HG03354 (cell line): ENCODE measurements around the gene DHRS13.
"Not testable (repeated sequence)": the region's sequence is repeated elsewhere in the genome, so short reads cannot be mapped to it uniquely, and the experiment has no call there.

Experiments
- ATAC-seq: cut with Tn5 transposase; IDR thresholded peaks from one replicate; pipeline ENCODE4 v1.9.1; 2021; ENCODE audit warnings: mild to moderate bottlenecking; ENCODE audit not compliant: unreplicated experiment, poor library complexity, severe bottlenecking

Gene DHRS13

GRCh38 chr17:28864991-28865849 is 37.7 kb downstream of the DHRS13 start:
- no peak for ATAC-seq

GRCh38 chr17:28863953-28864352 is 38.9 kb downstream of the DHRS13 start:
- ATAC-seq, result no peak

GRCh38 chr17:28862561-28862960 is 40.3 kb downstream of the DHRS13 start:
- ATAC-seq, result no peak

- no peak for ATAC-seq
These were observed 41.3 kb downstream of the DHRS13 start for GRCh38 chr17:28861393-28862203.

- ATAC-seq, result no peak
These were observed 42.5 kb downstream of the DHRS13 start for GRCh38 chr17:28860363-28860808.

GRCh38 chr17:28858801-28859355 is 44.0 kb downstream of the DHRS13 start:
- no peak for ATAC-seq

GRCh38 chr17:28857905-28858800 is 44.7 kb downstream of the DHRS13 start:
- ATAC-seq, result no peak

GRCh38 chr17:28856028-28856574 is 46.8 kb downstream of the DHRS13 start:
- ATAC-seq, result no peak

GRCh38 chr17:28855336-28855679 is 47.6 kb downstream of the DHRS13 start:
- ATAC-seq, result no peak

GRCh38 chr17:28854457-28855335 is 48.2 kb downstream of the DHRS13 start, which contains the start of gene ERAL1:
TSS of gene ERAL1 (plus strand) at chr17:28855016. CDS start at chr17:28855035, 19 bp downstream.
- peak; percentile 96 for ATAC-seq

- no peak for ATAC-seq
These were observed 49.6 kb downstream of the DHRS13 start for GRCh38 chr17:28853295-28853694.

GRCh38 chr17:28849281-28849680 is 53.6 kb downstream of the DHRS13 start:
- no peak for ATAC-seq

- ATAC-seq, result not testable (repeated sequence)
These were observed 54.2 kb downstream of the DHRS13 start for GRCh38 chr17:28848667-28849066.
